Omental fat pad (tissue), 4 donors: ENCODE measurements around the gene CDK8. TPM values are rescaled to one million over a fixed set of nuclear protein-coding genes. Genes with fewer than 3 reads are reported as not detected.
A peak's percentile ranks its signal among the peaks of the same experiment; 100 is the strongest.

ENCODE experiments used
- ATAC-seq: fragments of 150-250 bp; one replicate; pipeline ENCODE4 v1.9.1; 2016; ENCODE audit warnings: mild to moderate bottlenecking, moderate library complexity; ENCODE audit not compliant: low FRiP score
- DNase-seq: peaks from one replicate; pipeline ENCODE4 v3.0.0-alpha.2; 2019; ENCODE audit warnings: low spot score
- total RNA-seq, 4 donors: library from RNA; depleted of rRNA; stranded (reverse); fragments of >200 nt; gene quantifications; one replicate each; pipeline ENCODE4 v1.1.0, GENCODE V29; 2016
- TF ChIP-seq, protein P1 (sequence below), 3 donors: fragments of 450-650 bp; IDR thresholded peaks; one replicate each; pipeline ENCODE4 v1.5.1; 2016 to 2017; ENCODE audit warnings: antibody characterized with exemption in 3 of 3, mild to moderate bottlenecking in 3 of 3, moderate library complexity in 2 of 3

CDK8 gene
- total RNA-seq, 4 donors from 2014 or later: 11.7 to 16.6 (median 13.0) TPM

- DNase-seq: no peak
- TF ChIP-seq, protein P1, sequence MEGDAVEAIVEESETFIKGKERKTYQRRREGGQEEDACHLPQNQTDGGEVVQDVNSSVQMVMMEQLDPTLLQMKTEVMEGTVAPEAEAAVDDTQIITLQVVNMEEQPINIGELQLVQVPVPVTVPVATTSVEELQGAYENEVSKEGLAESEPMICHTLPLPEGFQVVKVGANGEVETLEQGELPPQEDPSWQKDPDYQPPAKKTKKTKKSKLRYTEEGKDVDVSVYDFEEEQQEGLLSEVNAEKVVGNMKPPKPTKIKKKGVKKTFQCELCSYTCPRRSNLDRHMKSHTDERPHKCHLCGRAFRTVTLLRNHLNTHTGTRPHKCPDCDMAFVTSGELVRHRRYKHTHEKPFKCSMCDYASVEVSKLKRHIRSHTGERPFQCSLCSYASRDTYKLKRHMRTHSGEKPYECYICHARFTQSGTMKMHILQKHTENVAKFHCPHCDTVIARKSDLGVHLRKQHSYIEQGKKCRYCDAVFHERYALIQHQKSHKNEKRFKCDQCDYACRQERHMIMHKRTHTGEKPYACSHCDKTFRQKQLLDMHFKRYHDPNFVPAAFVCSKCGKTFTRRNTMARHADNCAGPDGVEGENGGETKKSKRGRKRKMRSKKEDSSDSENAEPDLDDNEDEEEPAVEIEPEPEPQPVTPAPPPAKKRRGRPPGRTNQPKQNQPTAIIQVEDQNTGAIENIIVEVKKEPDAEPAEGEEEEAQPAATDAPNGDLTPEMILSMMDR (IDR thresholded peaks at IDR 0.05): no peak
- ATAC-seq: no peak
Observed at GRCh38 chr13:26425443-26426358, 171.8 kb downstream of the CDK8 start.

DNA sequence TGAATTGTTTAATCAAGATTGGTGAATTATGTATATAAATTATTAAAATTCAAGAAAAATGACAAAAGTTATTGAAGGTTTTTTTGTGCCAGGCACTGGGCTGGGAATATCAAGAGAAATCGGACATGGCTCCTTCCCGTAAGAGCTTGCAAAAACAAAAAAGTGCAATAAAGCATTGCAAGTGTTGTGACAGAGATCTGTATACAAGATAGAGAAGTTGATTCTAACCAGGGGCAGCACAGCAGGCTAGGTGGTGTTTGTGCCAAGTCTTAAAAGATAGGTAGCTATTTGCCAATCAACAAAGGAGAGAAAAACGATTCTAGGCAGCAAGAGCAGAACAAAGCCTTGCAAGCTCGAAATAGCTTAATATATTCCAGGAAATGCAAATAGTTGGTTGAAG, 179.8 kb downstream of the CDK8 start:
- TF ChIP-seq, protein P1 (IDR thresholded peaks at IDR 0.05): no peak
- no peak for ATAC-seq
- no peak for DNase-seq

DNA sequence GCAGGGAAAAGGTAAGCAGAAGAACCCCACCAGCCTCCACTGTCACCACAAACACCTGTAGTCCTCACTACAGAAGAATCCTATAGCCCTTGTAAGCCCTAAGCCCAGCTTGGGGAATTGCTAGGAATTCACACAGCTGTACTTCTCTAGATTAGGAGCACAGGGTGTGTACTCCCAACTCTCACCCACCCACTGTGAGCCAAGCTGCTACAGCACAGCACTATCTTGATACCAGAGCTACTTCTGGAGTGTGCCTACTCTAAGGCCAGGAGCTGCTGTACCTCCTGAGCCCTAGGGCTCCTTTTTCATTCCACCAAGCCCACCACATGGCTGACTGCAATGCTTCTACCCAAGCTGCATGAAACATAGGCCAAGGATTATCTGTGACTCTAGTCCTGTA, 181.2 kb downstream of the CDK8 start:
- DNase-seq (no peak), ATAC-seq (no peak)
- TF ChIP-seq, protein P1 (IDR thresholded peaks at IDR 0.05): no peak

GRCh38 chr13:26435646-26436045, 181.7 kb downstream of the CDK8 start:
- no peak for ATAC-seq
- no peak for DNase-seq
- TF ChIP-seq, protein P1 (IDR thresholded peaks at IDR 0.05): no peak

DNA sequence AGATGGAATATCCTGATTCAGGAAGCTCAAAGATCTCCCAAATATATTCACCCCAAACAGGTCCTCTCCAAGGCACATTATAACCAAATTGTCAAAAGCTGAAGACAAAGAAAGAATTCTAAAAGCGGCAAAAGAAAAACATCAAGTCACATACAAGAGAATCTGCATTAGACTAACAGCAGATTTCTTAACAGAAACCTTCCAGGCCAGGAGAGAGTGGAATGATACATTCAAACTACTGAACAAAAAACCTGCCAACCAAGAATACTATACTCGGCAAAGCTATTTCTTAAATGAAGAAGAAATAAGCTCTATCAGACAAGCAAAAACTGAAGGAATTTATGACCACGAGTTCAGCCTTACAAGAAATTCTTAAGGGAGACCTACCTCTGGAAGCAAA, 183.0 kb downstream of the CDK8 start:
- TF ChIP-seq, protein P1 (IDR thresholded peaks at IDR 0.05): no peak
- ATAC-seq: no peak
- DNase-seq: no peak

- TF ChIP-seq, protein P1 (IDR thresholded peaks at IDR 0.05): no peak
- ATAC-seq (peak; percentile 57), DNase-seq (no peak)
Observed at GRCh38 chr13:26440111-26440510, 186.2 kb downstream of the CDK8 start.

DNA sequence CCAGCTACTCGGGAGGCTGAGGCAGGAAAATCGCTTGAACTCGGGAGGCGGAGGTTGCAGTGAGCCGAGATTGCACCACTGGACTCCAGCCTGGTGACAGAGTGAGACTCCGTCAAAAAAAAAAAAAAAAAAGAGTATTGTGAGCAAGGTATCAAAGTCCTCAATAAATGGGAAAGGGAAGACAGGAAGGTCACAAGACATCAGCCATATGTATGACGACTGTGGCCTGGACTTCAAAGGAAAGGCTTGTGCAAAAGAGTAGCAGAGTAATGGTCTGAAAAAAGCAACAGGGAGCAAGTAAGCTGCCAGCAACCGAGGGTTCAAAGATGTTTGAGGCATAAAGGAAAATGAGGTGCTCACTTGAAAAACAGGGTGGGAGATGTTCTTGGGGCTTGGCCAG, 187.5 kb downstream of the CDK8 start:
- ATAC-seq (no peak), DNase-seq (no peak)
- TF ChIP-seq, protein P1 (IDR thresholded peaks at IDR 0.05): no peak
